OCI-LY7 (cell line): ENCODE measurements around the gene ZNF697. TPM values are rescaled to one million over a fixed set of nuclear protein-coding genes. Genes with fewer than 3 reads are reported as not detected.

Source experiments
- BruUV-seq: library from RNA; stranded (reverse); fragments of 400-500 nt; replicated peaks from 2 replicates; lab custom pipeline; 2021; lab: Mats Ljungman, UMichigan
- CTCF ChIA-PET: fragments of 300-600 bp; sonication (Branson Sonifier 250); formaldehyde crosslinking; loops from one replicate; lab custom pipeline; 2022; ENCODE audit warnings: antibody characterized with exemption; ENCODE audit not compliant: unreplicated experiment; lab: Charles Lee
- POLR2A ChIA-PET: fragments of 300-600 bp; sonication (Branson Sonifier 250); formaldehyde crosslinking; loops from one replicate; lab custom pipeline; 2022; ENCODE audit warnings: antibody characterized with exemption; lab: Charles Lee
- DNase-seq: peaks from one replicate; pipeline ENCODE4 v3.0.0-alpha.2; 2015; ENCODE audit warnings: low spot score
- H2AFZ ChIP-seq: fragments of 200-600 bp; sonication (generic), shearing (Covaris generic); 2 replicates; pipeline ENCODE4 v1.6.1; 2014; ENCODE audit warnings: mild to moderate bottlenecking, antibody characterized with exemption, low read length, moderate library complexity
- H3K27ac ChIP-seq: fragments of 200-600 bp; sonication (generic); 2 replicates; pipeline ENCODE4 v1.5.1; 2014; ENCODE audit warnings: mixed run types, low read depth, mild to moderate bottlenecking, moderate library complexity, low read length, inconsistent platforms; ENCODE audit not compliant: poor library complexity, severe bottlenecking
- H3K36me3 ChIP-seq: fragments of 200-600 bp; sonication (generic); 2 replicates; pipeline ENCODE4 v1.6.1; 2014; ENCODE audit warnings: mild to moderate bottlenecking, antibody characterized with exemption, low read length, moderate library complexity, mixed read lengths; ENCODE audit not compliant: insufficient read depth
- H3K4me1 ChIP-seq: fragments of 200-600 bp; sonication (generic); 2 replicates; pipeline ENCODE4 v1.5.1; 2014; ENCODE audit warnings: mild to moderate bottlenecking, low read length; ENCODE audit not compliant: insufficient read depth, poor library complexity, severe bottlenecking
- H3K4me2 ChIP-seq: fragments of 200-600 bp; sonication (generic); 2 replicates; pipeline ENCODE4 v1.6.1; 2014; ENCODE audit warnings: mild to moderate bottlenecking, low read length
- H3K4me3 ChIP-seq: fragments of 200-600 bp; sonication (generic); 2 replicates; pipeline ENCODE4 v1.5.1; 2014; ENCODE audit warnings: mild to moderate bottlenecking, low read depth, low read length; ENCODE audit not compliant: poor library complexity, severe bottlenecking
- H3K79me2 ChIP-seq: fragments of 200-600 bp; sonication (generic); 2 replicates; pipeline ENCODE4 v1.6.1; 2016; ENCODE audit warnings: low read depth, mild to moderate bottlenecking, low read length, moderate library complexity, mixed read lengths; ENCODE audit not compliant: insufficient read depth
- H3K9me2 ChIP-seq: fragments of 200-600 bp; sonication (generic); 2 replicates; pipeline ENCODE4 v1.6.1; 2016; ENCODE audit warnings: mild to moderate bottlenecking, low read length, mixed read lengths; ENCODE audit not compliant: insufficient read depth
- H3K9me3 ChIP-seq: fragments of 200-600 bp; sonication (generic); 2 replicates; pipeline ENCODE4 v1.6.1; 2014; ENCODE audit warnings: mild to moderate bottlenecking, mixed run types, low read length, mixed read lengths
- H4K20me1 ChIP-seq: fragments of 200-600 bp; sonication (generic); 2 replicates; pipeline ENCODE4 v1.6.1; 2014; ENCODE audit warnings: mild to moderate bottlenecking, antibody characterized with exemption, low read length, moderate library complexity, mixed read lengths; ENCODE audit not compliant: insufficient read depth
- EZH2phosphoT487 ChIP-seq: fragments of 200-600 bp; sonication (generic); IDR thresholded peaks from 2 replicates; pipeline ENCODE4 v1.6.1; 2018; ENCODE audit warnings: low read depth, borderline replicate concordance, mild to moderate bottlenecking, mixed run types, antibody characterized with exemption, low read length, moderate library complexity, mixed read lengths
- intact Hi-C: fragments of 100-400 bp; cut with micrococcal nuclease; formaldehyde crosslinking; loops from one replicate; pipeline ENCODE4 v1.10.0; 2022; ENCODE audit not compliant: unreplicated experiment
- total RNA-seq, 2 experiments: library from RNA; depleted of rRNA in 1 of 2; stranded (reverse); fragments of >200 nt in 1 of 2; shearing (Covaris generic) in 1 of 2; gene quantifications; 2 replicates each; pipeline ENCODE4 v1.2.3, GENCODE V29; 2014 to 2022
- TF ChIP-seq, protein P1 (sequence below): fragments of 200-600 bp; sonication (generic); conservative IDR thresholded peaks from 2 replicates; pipeline ENCODE4 v1.5.1; 2014; ENCODE audit warnings: mild to moderate bottlenecking, antibody characterized with exemption, low read length, moderate library complexity, mixed read lengths

Gene ZNF697
- total RNA-seq, 2 experiments from 2014 or later = not detected

DNA sequence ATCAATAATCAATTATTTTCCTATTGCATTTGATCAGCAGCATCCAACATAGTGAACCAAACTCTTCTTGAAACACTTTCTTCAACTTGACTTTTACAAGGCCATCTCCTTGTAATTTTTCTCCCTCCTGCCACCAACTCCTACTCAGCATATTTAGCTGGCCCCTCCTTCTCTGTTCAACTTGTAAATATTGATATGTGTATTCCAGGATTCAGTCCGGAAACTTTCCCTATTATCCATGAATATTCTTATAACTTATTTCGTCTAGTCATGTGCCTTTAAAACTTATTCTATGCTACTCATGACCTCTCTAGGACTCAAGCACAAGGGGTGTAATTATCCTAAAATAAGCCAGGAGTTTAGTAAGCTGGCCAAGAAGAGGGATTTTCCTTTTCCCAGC lies 52.9 kb downstream of the ZNF697 start:
- TF ChIP-seq, protein P1, sequence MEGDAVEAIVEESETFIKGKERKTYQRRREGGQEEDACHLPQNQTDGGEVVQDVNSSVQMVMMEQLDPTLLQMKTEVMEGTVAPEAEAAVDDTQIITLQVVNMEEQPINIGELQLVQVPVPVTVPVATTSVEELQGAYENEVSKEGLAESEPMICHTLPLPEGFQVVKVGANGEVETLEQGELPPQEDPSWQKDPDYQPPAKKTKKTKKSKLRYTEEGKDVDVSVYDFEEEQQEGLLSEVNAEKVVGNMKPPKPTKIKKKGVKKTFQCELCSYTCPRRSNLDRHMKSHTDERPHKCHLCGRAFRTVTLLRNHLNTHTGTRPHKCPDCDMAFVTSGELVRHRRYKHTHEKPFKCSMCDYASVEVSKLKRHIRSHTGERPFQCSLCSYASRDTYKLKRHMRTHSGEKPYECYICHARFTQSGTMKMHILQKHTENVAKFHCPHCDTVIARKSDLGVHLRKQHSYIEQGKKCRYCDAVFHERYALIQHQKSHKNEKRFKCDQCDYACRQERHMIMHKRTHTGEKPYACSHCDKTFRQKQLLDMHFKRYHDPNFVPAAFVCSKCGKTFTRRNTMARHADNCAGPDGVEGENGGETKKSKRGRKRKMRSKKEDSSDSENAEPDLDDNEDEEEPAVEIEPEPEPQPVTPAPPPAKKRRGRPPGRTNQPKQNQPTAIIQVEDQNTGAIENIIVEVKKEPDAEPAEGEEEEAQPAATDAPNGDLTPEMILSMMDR = no peak
- TF ChIP-seq EZH2phosphoT487 = no peak
- Histone ChIP-seq H3K27ac (no peak overlapping the region), H3K9me2 (no peaks in the 10 kb centered on the region), H2AFZ (no peak overlapping the region), H4K20me1 (no peaks in the 10 kb centered on the region), H3K36me3 (no peaks in the 10 kb centered on the region), H3K4me1 (no peaks in the 10 kb centered on the region), H3K4me3 (no peak overlapping the region), H3K4me2 (no peak overlapping the region), H3K9me3 (no peaks in the 10 kb centered on the region), H3K79me2 (no peaks in the 10 kb centered on the region)
- ChIA-PET POLR2A (interaction anchor here (0.9 kb wide), 1 partner anchor 29 kb away, joined by 3 read pairs; no protein-coding TSS in a partner anchor), CTCF (no interaction called here)
- intact Hi-C loops = loop anchor here (10.0 kb wide), 1 partner anchor 60 kb away; no protein-coding TSS in a partner anchor
- DNase-seq = no peak
- BruUV-seq = no TSS peak

DNA sequence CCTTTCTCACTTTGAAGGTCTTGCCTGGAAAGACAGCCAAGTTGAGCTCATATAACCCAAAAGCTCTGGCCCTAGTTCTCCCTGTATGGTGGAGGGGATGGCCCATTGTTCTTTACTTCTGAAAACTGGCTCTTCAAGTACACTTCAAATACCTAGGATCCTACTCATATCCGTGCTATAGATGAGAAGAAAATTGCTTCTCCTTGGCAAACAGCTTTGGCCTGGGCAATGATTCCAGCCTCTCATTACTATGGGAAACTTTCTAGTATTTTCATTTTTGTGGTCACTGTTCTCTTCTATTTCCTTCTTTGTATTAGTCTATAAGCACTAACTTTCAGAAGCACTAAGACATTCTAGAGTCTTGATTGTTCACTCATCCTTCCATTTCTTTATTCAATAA lies 53.7 kb downstream of the ZNF697 start:
- intact Hi-C loops = loop anchor here (10.0 kb wide), 1 partner anchor 60 kb away; no protein-coding TSS in a partner anchor
- ChIA-PET POLR2A (interaction anchor here (0.7 kb wide), 1 partner anchor 276 kb away, joined by 3 read pairs; no protein-coding TSS in a partner anchor), CTCF (no interaction called here)
- Histone ChIP-seq H4K20me1 (no peaks in the 10 kb centered on the region), H3K79me2 (no peaks in the 10 kb centered on the region), H3K27ac (no peak overlapping the region), H3K4me3 (no peak overlapping the region), H3K4me1 (no peaks in the 10 kb centered on the region), H3K36me3 (no peaks in the 10 kb centered on the region), H3K9me2 (no peaks in the 10 kb centered on the region), H2AFZ (no peak overlapping the region), H3K4me2 (no peak overlapping the region), H3K9me3 (no peaks in the 10 kb centered on the region)
- BruUV-seq = no TSS peak
- TF ChIP-seq, protein P1 = no peak
- no peak for TF ChIP-seq EZH2phosphoT487
- no peak for DNase-seq

DNA sequence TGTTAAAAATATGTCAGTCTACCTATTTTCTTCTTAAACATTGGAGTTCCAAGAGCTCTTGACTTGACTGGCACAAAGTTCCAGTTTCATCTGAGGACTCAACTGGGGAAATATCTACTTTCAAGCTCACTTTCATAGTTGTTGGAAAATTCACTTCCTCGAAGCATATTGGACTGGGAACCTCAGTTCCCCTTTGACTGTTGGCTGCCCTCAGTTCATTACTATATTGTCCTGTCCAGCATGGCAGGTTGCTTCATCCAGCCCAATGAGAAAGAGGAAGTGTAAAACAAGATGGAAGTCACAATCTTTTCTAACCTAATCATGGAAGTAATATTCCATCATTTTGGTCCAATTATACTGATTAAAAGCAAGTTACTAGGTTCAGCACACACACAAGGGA lies 54.3 kb downstream of the ZNF697 start:
- TF ChIP-seq, protein P1 = no peak
- no peak for TF ChIP-seq EZH2phosphoT487
- Histone ChIP-seq H3K9me2 (no peaks in the 10 kb centered on the region), H3K4me1 (no peaks in the 10 kb centered on the region), H3K9me3 (no peaks in the 10 kb centered on the region), H3K4me2 (no peak overlapping the region), H3K36me3 (no peaks in the 10 kb centered on the region), H3K4me3 (no peak overlapping the region), H3K79me2 (no peaks in the 10 kb centered on the region), H4K20me1 (no peaks in the 10 kb centered on the region), H2AFZ (no peak overlapping the region), H3K27ac (no peak overlapping the region)
- DNase-seq = no peak
- POLR2A ChIA-PET = no interaction called here
- CTCF ChIA-PET = no interaction called here
- BruUV-seq = no TSS peak
- intact Hi-C loops = loop anchor here (10.0 kb wide), 1 partner anchor 59 kb away; no protein-coding TSS in a partner anchor
